Chondrocyte (in vitro differentiated cells): ENCODE data around the gene AGGF1. TPM values are rescaled to one million over a fixed set of nuclear protein-coding genes. Genes with fewer than 3 reads are reported as not detected.
"Not testable (repeated sequence)": the region's sequence is repeated elsewhere in the genome, so short reads cannot be mapped to it uniquely, and the experiment has no call there.

ENCODE experiments used
- DNase-seq: peaks from one replicate; pipeline ENCODE4 v3.0.0; 2021; ENCODE audit warnings: mixed read lengths, low spot score
- H3K27ac Mint-ChIP-seq: one replicate; pipeline ENCODE4 v1.8.0; 2021; ENCODE audit warnings: mild to moderate bottlenecking, moderate library complexity, mixed read lengths; ENCODE audit not compliant: unreplicated experiment
- H3K27me3 Mint-ChIP-seq: 2 replicates; pipeline ENCODE4 v1.8.0; 2021; ENCODE audit warnings: low read depth, mixed read lengths
- H3K36me3 Mint-ChIP-seq: 2 replicates; pipeline ENCODE4 v1.8.0; 2021; ENCODE audit warnings: low read depth, mixed read lengths
- H3K4me1 Mint-ChIP-seq: 2 replicates; pipeline ENCODE4 v1.8.0; 2021; ENCODE audit warnings: low read depth, mild to moderate bottlenecking, mixed read lengths
- H3K4me3 Mint-ChIP-seq: one replicate; pipeline ENCODE4 v1.8.0; 2021; ENCODE audit warnings: mild to moderate bottlenecking, moderate library complexity, mixed read lengths; ENCODE audit not compliant: unreplicated experiment
- H3K9me3 Mint-ChIP-seq: 2 replicates; pipeline ENCODE4 v1.8.0; 2021; ENCODE audit warnings: low read depth, mixed read lengths
- CTCF ChIP-seq: fragments of 200-600 bp; sonication (generic); IDR thresholded peaks from 2 replicates; pipeline ENCODE4 v1.5.0; 2021; ENCODE audit warnings: antibody characterized with exemption, mild to moderate bottlenecking, moderate library complexity
- total RNA-seq: library from RNA; stranded (reverse); gene quantifications from 3 replicates; pipeline ENCODE4 v1.2.1, GENCODE V29; 2021

The AGGF1 gene
- total RNA-seq, 1 donor from 2014 or later, result 17.4 TPM

DNA sequence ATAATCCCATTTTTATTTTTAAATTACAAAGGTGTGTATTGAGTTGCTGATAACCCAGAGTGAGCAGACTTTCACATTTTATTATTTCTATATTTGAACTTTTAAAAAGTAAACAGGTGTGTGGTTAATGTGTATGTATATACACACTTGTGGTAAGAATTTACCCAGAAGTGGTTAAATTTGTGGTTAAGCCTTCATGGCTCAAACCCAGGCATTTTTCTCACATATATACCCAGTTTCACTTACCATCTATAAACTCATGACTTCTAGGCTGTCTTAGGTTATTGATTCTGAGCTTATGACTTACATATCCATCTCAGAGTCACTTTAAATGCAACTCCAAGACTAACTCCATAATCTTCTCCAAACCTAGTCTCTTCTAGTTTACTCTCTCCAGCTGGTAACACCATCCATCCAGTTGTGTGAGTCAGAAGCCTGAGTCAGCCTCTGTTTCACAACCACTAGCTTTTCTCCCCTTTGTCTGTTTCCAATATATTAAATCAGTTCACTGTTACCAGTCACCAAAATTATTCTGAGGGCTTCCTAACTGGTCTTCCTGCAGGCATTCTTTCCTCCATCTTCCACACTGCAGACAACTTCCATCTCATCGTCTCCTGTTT, 36.7 kb downstream of the AGGF1 start:
- peak overlapping the region; percentile 10 for H3K27ac Mint-ChIP-seq
- no peak overlapping the region for H3K4me3 Mint-ChIP-seq
- no peak for DNase-seq
- H3K36me3 Mint-ChIP-seq, result peaks cover 12% of the 10 kb centered on the region
- TF ChIP-seq CTCF, result no peak
- peaks cover 5% of the 10 kb centered on the region for H3K4me1 Mint-ChIP-seq
- no peaks in the 10 kb centered on the region for H3K27me3 Mint-ChIP-seq
- H3K9me3 Mint-ChIP-seq, result no peaks in the 10 kb centered on the region

GRCh38 chr5:77073667-77074066, 43.5 kb downstream of the AGGF1 start:
- H3K27ac Mint-ChIP-seq, result no peak overlapping the region
- H3K36me3 Mint-ChIP-seq, result peaks cover 2% of the 10 kb centered on the region
- no peak overlapping the region for H3K4me3 Mint-ChIP-seq
- no peaks in the 10 kb centered on the region for H3K27me3 Mint-ChIP-seq
- no peak for TF ChIP-seq CTCF
- H3K4me1 Mint-ChIP-seq, result peaks cover 10% of the 10 kb centered on the region
- no peak for DNase-seq
- no peaks in the 10 kb centered on the region for H3K9me3 Mint-ChIP-seq

GRCh38 chr5:77074745-77075144, 44.5 kb downstream of the AGGF1 start:
- H3K4me1 Mint-ChIP-seq, result peaks cover 10% of the 10 kb centered on the region
- no peak overlapping the region for H3K27ac Mint-ChIP-seq
- H3K27me3 Mint-ChIP-seq, result no peaks in the 10 kb centered on the region
- TF ChIP-seq CTCF, result no peak
- no peaks in the 10 kb centered on the region for H3K9me3 Mint-ChIP-seq
- H3K4me3 Mint-ChIP-seq, result no peak overlapping the region
- H3K36me3 Mint-ChIP-seq, result peaks cover 2% of the 10 kb centered on the region
- DNase-seq, result no peak

GRCh38 chr5:77076961-77077828, 47.0 kb downstream of the AGGF1 start:
- peak; percentile 89 for TF ChIP-seq CTCF
- peaks cover 10% of the 10 kb centered on the region for H3K4me1 Mint-ChIP-seq
- DNase-seq, result no peak
- H3K9me3 Mint-ChIP-seq, result no peaks in the 10 kb centered on the region
- H3K27ac Mint-ChIP-seq, result peak overlapping the region; percentile 72
- peak overlapping the region; percentile 66 for H3K4me3 Mint-ChIP-seq
- H3K27me3 Mint-ChIP-seq, result no peaks in the 10 kb centered on the region
- H3K36me3 Mint-ChIP-seq, result peaks cover 3% of the 10 kb centered on the region

DNA sequence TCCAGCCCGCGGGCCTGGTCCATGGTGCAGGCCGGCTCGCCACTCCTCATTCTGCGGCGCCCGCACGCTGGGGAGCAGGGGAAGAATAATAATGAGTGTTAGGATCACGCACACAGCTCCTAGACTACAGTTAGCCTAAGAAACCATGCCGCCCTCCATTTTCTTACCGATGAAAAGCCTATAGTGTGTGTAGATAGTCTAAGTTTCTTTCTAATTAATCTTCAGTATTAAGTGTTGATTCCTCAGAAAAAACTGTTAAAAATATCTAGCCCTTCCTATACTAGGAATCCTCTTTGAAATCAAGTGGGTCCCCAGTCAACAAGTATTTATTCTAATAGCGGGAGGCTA, 47.6 kb downstream of the AGGF1 start:
- no peaks in the 10 kb centered on the region for H3K27me3 Mint-ChIP-seq
- peaks cover 6% of the 10 kb centered on the region for H3K36me3 Mint-ChIP-seq
- peaks cover 10% of the 10 kb centered on the region for H3K4me1 Mint-ChIP-seq
- peak; percentile 34 for TF ChIP-seq CTCF
- DNase-seq, result no peak
- H3K4me3 Mint-ChIP-seq, result peak overlapping the region; percentile 66
- no peaks in the 10 kb centered on the region for H3K9me3 Mint-ChIP-seq
- H3K27ac Mint-ChIP-seq, result peak overlapping the region; percentile 72

DNA sequence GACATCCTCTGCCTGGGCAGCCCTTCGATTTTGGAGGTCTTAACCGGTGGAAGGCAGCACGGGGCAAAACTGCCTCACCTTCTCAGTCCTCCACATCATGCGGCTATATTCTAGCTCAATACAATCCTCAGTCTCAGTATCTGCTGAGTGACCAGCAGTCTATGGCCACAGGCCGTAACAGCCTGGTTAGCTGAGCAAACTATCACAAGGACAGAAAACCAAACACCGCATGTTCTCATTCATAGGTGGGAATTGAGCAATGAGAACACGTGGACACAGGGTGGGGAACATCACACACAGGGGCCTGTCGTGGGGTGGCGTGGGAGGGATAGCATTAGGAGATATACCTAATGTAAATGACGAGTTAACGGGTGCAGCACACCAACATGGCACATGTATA, 50.3 kb downstream of the AGGF1 start:
- H3K4me1 Mint-ChIP-seq, result peaks cover 18% of the 10 kb centered on the region
- not testable (repeated sequence) for H3K27ac Mint-ChIP-seq, H3K9me3 Mint-ChIP-seq, H3K4me3 Mint-ChIP-seq, H3K36me3 Mint-ChIP-seq, DNase-seq, H3K27me3 Mint-ChIP-seq
